IPS-NIHi7 (cell line): ENCODE data around the gene SSBP4.
A peak's percentile ranks its signal among the peaks of the same experiment; 100 is the strongest.

Source experiments
- DNase-seq: peaks from one replicate; pipeline ENCODE4 v3.0.0; 2012; ENCODE audit warnings: mixed read lengths; ENCODE audit errors: extremely low spot score

SSBP4 gene

GRCh38 chr19:18420930-18421329 lies 1.7 kb downstream of the SSBP4 start:
- no peak for DNase-seq

- DNase-seq, result no peak
Observed at GRCh38 chr19:18421371-18421959, 2.3 kb downstream of the SSBP4 start.

- no peak for DNase-seq
Observed at GRCh38 chr19:18422530-18423191, 3.5 kb downstream of the SSBP4 start.

GRCh38 chr19:18423258-18424020 lies 4.2 kb downstream of the SSBP4 start:
- no peak for DNase-seq

GRCh38 chr19:18424122-18424889 lies 5.1 kb downstream of the SSBP4 start:
- no peak for DNase-seq

- no peak for DNase-seq
Observed at GRCh38 chr19:18424890-18425514, 5.8 kb downstream of the SSBP4 start.

- DNase-seq, result no peak
Observed at GRCh38 chr19:18425515-18426415, 6.6 kb downstream of the SSBP4 start.

- no peak for DNase-seq
Observed at GRCh38 chr19:18426416-18426767, 7.2 kb downstream of the SSBP4 start.

- no peak for DNase-seq
Observed at GRCh38 chr19:18427080-18427742, 8.0 kb downstream of the SSBP4 start.

GRCh38 chr19:18427743-18428113 lies 8.5 kb downstream of the SSBP4 start:
- no peak for DNase-seq

- no peak for DNase-seq
Observed at GRCh38 chr19:18428173-18428786, 9.1 kb downstream of the SSBP4 start.

- peak; percentile 91 for DNase-seq
Observed at GRCh38 chr19:18428787-18429674, 9.8 kb downstream of the SSBP4 start.

- no peak for DNase-seq
Observed at GRCh38 chr19:18429717-18430416, 10.7 kb downstream of the SSBP4 start.

GRCh38 chr19:18430417-18431144 lies 11.4 kb downstream of the SSBP4 start:
- DNase-seq, result no peak

GRCh38 chr19:18431351-18432197 lies 12.4 kb downstream of the SSBP4 start:
- DNase-seq, result no peak

GRCh38 chr19:18432275-18433014 lies 13.2 kb downstream of the SSBP4 start:
- no peak for DNase-seq
